PC-3 (cell line): ENCODE data around the gene HDAC11. TPM values are rescaled to one million over a fixed set of nuclear protein-coding genes. Genes with fewer than 3 reads are reported as not detected.

Experiments
- ATAC-seq: fragments of 200-7000 bp; cut with Tn5 transposase; 2 replicates; pipeline ENCODE4 v1.9.1; 2020; ENCODE audit warnings: mild to moderate bottlenecking, moderate library complexity
- BruUV-seq: library from RNA; stranded (reverse); fragments of 400-500 nt; replicated peaks from 2 replicates; lab custom pipeline; 2021; lab: Mats Ljungman, UMichigan
- CTCF ChIA-PET: fragments of 300-600 bp; sonication (Branson Sonifier 250); formaldehyde crosslinking; loops from one replicate; lab custom pipeline; 2022; ENCODE audit warnings: antibody characterized with exemption; lab: Charles Lee
- POLR2A ChIA-PET: fragments of 300-600 bp; sonication (Branson Sonifier 250); formaldehyde crosslinking; loops from one replicate; lab custom pipeline; 2022; ENCODE audit warnings: antibody characterized with exemption; ENCODE audit not compliant: unreplicated experiment; lab: Charles Lee
- DNase-seq: peaks from one replicate; pipeline ENCODE4 v3.0.0-alpha.2; 2015
- H2AFZ ChIP-seq: fragments of 300-600 bp; sonication (generic); 2 replicates; pipeline ENCODE4 v1.6.0; 2016; ENCODE audit warnings: antibody characterized with exemption, low read length
- H3F3A ChIP-seq: fragments of 300-600 bp; sonication (generic); one replicate; pipeline ENCODE4 v1.6.0; 2017; ENCODE audit warnings: antibody characterized with exemption, low read length, control low read depth, mild to moderate bottlenecking; ENCODE audit not compliant: unreplicated experiment
- H3K27ac ChIP-seq: fragments of 300-600 bp; sonication (generic); 2 replicates; pipeline ENCODE4 v1.5.1; 2016; ENCODE audit warnings: mild to moderate bottlenecking, low read length
- H3K27me3 ChIP-seq: fragments of 300-600 bp; sonication (generic); 2 replicates; pipeline ENCODE4 v1.6.1; 2016; ENCODE audit warnings: low read length, mixed read lengths
- H3K36me3 ChIP-seq: fragments of 300-600 bp; sonication (generic); 2 replicates; pipeline ENCODE4 v1.6.1; 2016; ENCODE audit warnings: low read depth, mixed run types, low read length, mixed read lengths
- H3K4me1 ChIP-seq: fragments of 300-600 bp; sonication (generic); 2 replicates; pipeline ENCODE4 v1.5.1; 2016; ENCODE audit warnings: low read length; ENCODE audit not compliant: insufficient read depth
- H3K4me2 ChIP-seq: fragments of 300-600 bp; sonication (generic); 2 replicates; pipeline ENCODE4 v1.6.0; 2016; ENCODE audit warnings: low read length
- H3K4me3 ChIP-seq: fragments of 300-600 bp; sonication (generic); 2 replicates; pipeline ENCODE4 v1.5.1; 2016; ENCODE audit warnings: mild to moderate bottlenecking, low read length, mixed read lengths
- H3K79me2 ChIP-seq: fragments of 300-600 bp; sonication (generic); 2 replicates; pipeline ENCODE4 v1.6.1; 2017; ENCODE audit warnings: low read length, mixed read lengths
- H3K9ac ChIP-seq: fragments of 300-600 bp; sonication (generic); 2 replicates; pipeline ENCODE4 v1.6.0; 2016; ENCODE audit warnings: mild to moderate bottlenecking, low read length
- H3K9me2 ChIP-seq: fragments of 300-600 bp; sonication (generic); replicated peaks from 2 replicates; pipeline ENCODE4 v1.6.1; 2016; ENCODE audit warnings: mixed run types, low read length, mixed read lengths
- H3K9me3 ChIP-seq: fragments of 300-600 bp; sonication (generic); 2 replicates; pipeline ENCODE4 v1.6.1; 2016; ENCODE audit warnings: low read length, mixed read lengths
- H4K20me1 ChIP-seq: fragments of 300-600 bp; sonication (generic); 2 replicates; pipeline ENCODE4 v1.6.1; 2016; ENCODE audit warnings: low read length, mixed read lengths
- CTCF ChIP-seq: fragments of 300-600 bp; sonication (generic); conservative IDR thresholded peaks from 2 replicates; pipeline ENCODE4 v1.5.1; 2017; ENCODE audit warnings: antibody characterized with exemption, low read depth, mild to moderate bottlenecking, low read length
- EZH2 ChIP-seq: fragments of 300-600 bp; sonication (generic); IDR thresholded peaks from one replicate; pipeline ENCODE4 v1.6.1; 2017; ENCODE audit warnings: antibody characterized with exemption, mild to moderate bottlenecking, low read length; ENCODE audit not compliant: unreplicated experiment
- EZH2phosphoT487 ChIP-seq: fragments of 300-600 bp; sonication (generic); IDR thresholded peaks from 2 replicates; pipeline ENCODE4 v1.6.1; 2018; ENCODE audit warnings: mild to moderate bottlenecking, antibody characterized with exemption, low read length, borderline replicate concordance
- intact Hi-C: fragments of 100-400 bp; cut with micrococcal nuclease; formaldehyde crosslinking; loops from 2 replicates; pipeline ENCODE4 v1.9.0; 2023
- total RNA-seq: library from RNA; depleted of rRNA; stranded (reverse); fragments of >200 nt; gene quantifications from 2 replicates; pipeline ENCODE4 v1.2.3, GENCODE V29; 2014

HDAC11 gene
- total RNA-seq, 1 experiment from 2014 or later = 24.2 TPM

- Histone ChIP-seq H3K9me3 (peaks cover 3% of the 10 kb centered on the region; the same call in 1 of the 2 replicates), H3K27me3 (no peaks in the 10 kb centered on the region), H4K20me1 (no peaks in the 10 kb centered on the region), H3K27ac (peak overlapping the region; percentile 88), H3K4me1 (peaks cover 38% of the 10 kb centered on the region), H3K79me2 (no peaks in the 10 kb centered on the region), H3F3A (no peaks in the 10 kb centered on the region), H3K9me2 (no peaks in the 10 kb centered on the region), H2AFZ (no peak overlapping the region), H3K4me2 (no peak overlapping the region), H3K36me3 (no peaks in the 10 kb centered on the region), H3K4me3 (no peak overlapping the region), H3K9ac (no peak overlapping the region)
- no TSS peak for BruUV-seq
- CTCF ChIA-PET = no interaction called here
- POLR2A ChIA-PET = no interaction called here
- TF ChIP-seq CTCF (no peak), EZH2phosphoT487 (no peak), EZH2 (no peak)
- ATAC-seq (no peak), DNase-seq (no peak)
- intact Hi-C loops = loop anchor here (2.0 kb wide), 1 partner anchor 61 kb away; no protein-coding TSS in a partner anchor
These were observed 59.6 kb downstream of the HDAC11 start for GRCh38 chr3:13539671-13540070.

GRCh38 chr3:13540297-13540995, 60.3 kb downstream of the HDAC11 start:
- Histone ChIP-seq H3K27me3 (no peaks in the 10 kb centered on the region), H3K4me1 (peaks cover 38% of the 10 kb centered on the region), H3K27ac (no peak overlapping the region), H3K4me3 (no peak overlapping the region), H3K9me2 (no peaks in the 10 kb centered on the region), H3K36me3 (no peaks in the 10 kb centered on the region), H3K4me2 (no peak overlapping the region), H4K20me1 (no peaks in the 10 kb centered on the region), H2AFZ (no peak overlapping the region), H3K9ac (no peak overlapping the region), H3K79me2 (no peaks in the 10 kb centered on the region), H3K9me3 (peaks cover 3% of the 10 kb centered on the region; the same call in 1 of the 2 replicates), H3F3A (no peaks in the 10 kb centered on the region)
- POLR2A ChIA-PET = interaction anchor here (0.6 kb wide), 1 partner anchor 109 kb away, joined by 3 read pairs; no protein-coding TSS in a partner anchor
- TF ChIP-seq EZH2 (no peak), EZH2phosphoT487 (no peak), CTCF (no peak)
- intact Hi-C loops = no loop called here
- CTCF ChIA-PET = no interaction called here
- ATAC-seq (no peak), DNase-seq (no peak)
- BruUV-seq = no TSS peak

GRCh38 chr3:13541691-13542090, 61.6 kb downstream of the HDAC11 start:
- intact Hi-C loops = no loop called here
- Histone ChIP-seq H3K79me2 (no peaks in the 10 kb centered on the region), H3K4me2 (no peak overlapping the region), H3K9ac (no peak overlapping the region), H3K27ac (no peak overlapping the region), H4K20me1 (no peaks in the 10 kb centered on the region), H3K27me3 (no peaks in the 10 kb centered on the region), H3K9me2 (no peaks in the 10 kb centered on the region), H3K36me3 (no peaks in the 10 kb centered on the region), H3K4me3 (no peak overlapping the region), H3K4me1 (peaks cover 32% of the 10 kb centered on the region), H2AFZ (no peak overlapping the region), H3F3A (no peaks in the 10 kb centered on the region), H3K9me3 (peaks cover 3% of the 10 kb centered on the region; the same call in 1 of the 2 replicates)
- CTCF ChIA-PET = interaction anchor here (0.6 kb wide), 1 partner anchor 116 kb away, joined by 3 read pairs; no protein-coding TSS in a partner anchor
- TF ChIP-seq CTCF = no peak
- TF ChIP-seq EZH2 = no peak
- no peak for TF ChIP-seq EZH2phosphoT487
- POLR2A ChIA-PET = no interaction called here
- no peak for DNase-seq
- no peak for ATAC-seq
- no TSS peak for BruUV-seq
